Measurements from ENCODE around the gene SCML1. TPM values are rescaled to one million over a fixed set of nuclear protein-coding genes. Genes with fewer than 3 reads are reported as not detected.

Gene SCML1
- total RNA-seq, 1 experiment from 2014 or later = 2.7 TPM

- no peak for TF ChIP-seq REST (IDR thresholded peaks at IDR 0.05; ENCODE audit: low read depth)
- TF ChIP-seq POLR2A (IDR thresholded peaks at IDR 0.05; ENCODE audit: borderline replicate concordance, extremely low read depth, insufficient read depth, insufficient read length) = no peak
- TF ChIP-seq, protein P1, sequence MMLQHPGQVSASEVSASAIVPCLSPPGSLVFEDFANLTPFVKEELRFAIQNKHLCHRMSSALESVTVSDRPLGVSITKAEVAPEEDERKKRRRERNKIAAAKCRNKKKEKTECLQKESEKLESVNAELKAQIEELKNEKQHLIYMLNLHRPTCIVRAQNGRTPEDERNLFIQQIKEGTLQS (IDR thresholded peaks at IDR 0.05) = no peak
- no peak for TF ChIP-seq EGR1 (IDR thresholded peaks at IDR 0.05; ENCODE audit: low read depth)
These were observed 6.6 kb downstream of the SCML1 start (continued) for GRCh38 chrX:17743913-17744312.

DNA sequence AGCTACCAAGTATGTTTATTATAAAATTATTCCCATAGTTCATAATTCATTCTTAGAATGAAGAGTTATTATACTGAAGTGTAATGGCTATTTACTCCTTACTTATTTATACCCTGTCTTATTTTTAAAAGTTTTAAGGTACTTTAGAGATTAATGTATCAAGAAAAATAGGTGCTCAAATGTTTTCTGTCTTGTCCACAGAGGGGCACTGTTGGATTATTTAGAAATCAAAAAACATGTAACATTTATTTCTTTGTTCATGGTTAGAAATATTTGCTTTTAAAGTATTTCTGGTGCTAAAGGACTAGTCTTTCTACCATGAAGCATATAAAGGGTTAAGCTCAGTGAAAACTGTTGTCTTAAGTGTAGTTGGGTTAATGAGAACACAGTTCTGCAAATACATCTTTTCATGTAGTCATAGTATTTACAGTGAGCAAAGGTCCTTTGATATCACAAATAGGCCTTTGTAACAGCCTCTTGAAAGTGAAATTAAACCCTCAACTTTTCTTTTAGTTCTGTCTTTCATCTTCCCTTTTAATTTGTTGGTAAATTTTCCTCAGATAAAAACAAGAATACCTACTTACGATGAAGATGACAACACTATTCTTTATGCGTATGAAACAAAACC is 7.7 kb downstream of the SCML1 start:
- RAD21 ChIA-PET (ENCODE audit: low non-redundant PET in 1 of 2, low total read pairs in 2 of 2, uncharacterized antibody in 2 of 2, unreplicated experiment in 2 of 2) = no interaction called here

More for the DNA sequence above, 7.7 kb downstream of the SCML1 start:
- DNase-seq (ENCODE audit: low read depth, low spot score) (no peak), ATAC-seq (no peak)
- intact Hi-C loops (cut with micrococcal nuclease) = loop anchor here (1.0 to 10.0 kb wide), 3 partner anchors 465 to 1590 kb away; no protein-coding TSS in a partner anchor
- BruUV-seq (replicated peaks) = no TSS peak
- H2AFZ ChIP-seq (ENCODE audit: low read depth, low read length, poor library complexity, severe bottlenecking) = no peak overlapping the region
- no peaks in the 10 kb centered on the region for H3K27me3 ChIP-seq (ENCODE audit: insufficient read depth, low read length)
- TF ChIP-seq ZFX (IDR thresholded peaks at IDR 0.05) = no peak
- TF ChIP-seq TCF7L2 (IDR thresholded peaks at IDR 0.05; ENCODE audit: borderline replicate concordance, extremely low read depth, insufficient read depth, insufficient read length) = no peak
- TF ChIP-seq CTCF (IDR thresholded peaks at IDR 0.05 in 2 of 3, conservative IDR thresholded peaks at IDR 0.05 in 1 of 3; ENCODE audit: borderline replicate concordance in 1 of 3, insufficient read depth in 1 of 3, low read depth in 2 of 3, low read length in 2 of 3) = peak; percentile 17 to 44 (median 24); a peak in 3 of 6 replicates
- TF ChIP-seq SIN3A (IDR thresholded peaks at IDR 0.05; ENCODE audit: low read depth) = no peak
- TF ChIP-seq RAD21 (IDR thresholded peaks at IDR 0.05; ENCODE audit: low read depth) = peak; percentile 51
- TF ChIP-seq POLR2AphosphoS5 (IDR thresholded peaks at IDR 0.05; ENCODE audit: low read depth, low read length) = no peak
- no peaks in the 10 kb centered on the region for H3K4me1 ChIP-seq (ENCODE audit: control insufficient read depth in 1 of 2, insufficient read depth in 2 of 2, low read length in 2 of 2)
- CTCF ChIA-PET = no interaction called here
- H3K27ac ChIP-seq (ENCODE audit: low read depth, low read length) = no peak overlapping the region
- no peaks in the 10 kb centered on the region for H3K9me2 ChIP-seq (ENCODE audit: insufficient read depth)
- no peaks in the 10 kb centered on the region for H3K9me3 ChIP-seq (ENCODE audit: control insufficient read depth in 1 of 2, insufficient read depth in 1 of 2, low read depth in 1 of 2, low read length in 2 of 2)
- no peak overlapping the region for H3K4me3 ChIP-seq (replicated peaks in 1 of 2; ENCODE audit: low read depth in 1 of 2, low read length in 2 of 2)
- no peak overlapping the region for H3K9ac ChIP-seq (ENCODE audit: low read length)
- no peaks in the 10 kb centered on the region for H3K36me3 ChIP-seq (ENCODE audit: control insufficient read depth in 1 of 2, insufficient read depth in 2 of 2, low read length in 2 of 2)
- POLR2A ChIA-PET = no interaction called here
- H4K20me1 ChIP-seq (ENCODE audit: insufficient read depth) = no peaks in the 10 kb centered on the region
- no peaks in the 10 kb centered on the region for H3K79me2 ChIP-seq (ENCODE audit: insufficient read depth, low read length)
- no peak overlapping the region for H3K4me2 ChIP-seq (ENCODE audit: low read length)

Measured in HCT116 (cell line).